SK-N-SH treated with all-trans-retinoic acid at 6 μM for 48 hours (cell line): ENCODE data around the gene JPT2.

Experiments used
- OSR1 ChIP-seq: fragments of 250-450 bp; sonication (Bioruptor Pico); IDR thresholded peaks from 2 replicates; pipeline ENCODE4 v1.8.0; 2022; ENCODE audit warnings: moderate library complexity, mild to moderate bottlenecking, inconsistent platforms
- PPARA ChIP-seq: fragments of 250-450 bp; sonication (Bioruptor Pico); IDR thresholded peaks from 2 replicates; pipeline ENCODE4 v1.5.0; 2020; ENCODE audit warnings: mild to moderate bottlenecking, borderline replicate concordance
- ZFP3 ChIP-seq: fragments of 250-450 bp; sonication (Bioruptor Pico); IDR thresholded peaks from 2 replicates; pipeline ENCODE4 v1.5.0; 2020; ENCODE audit warnings: mild to moderate bottlenecking, moderate library complexity
- ZNF565 ChIP-seq: fragments of 450-650 bp; formaldehyde crosslinking; conservative IDR thresholded peaks from 2 replicates; pipeline ENCODE4 v1.5.0; 2020; ENCODE audit warnings: low read depth, mild to moderate bottlenecking, moderate library complexity

GRCh38 chr16:1631931-1632637, 46.0 kb upstream of the JPT2 start:
- TF ChIP-seq ZNF565 (no peak), ZFP3 (CRISPR knock-in tag) (no peak), PPARA (no peak), OSR1 (CRISPR knock-in tag) (no peak)
